ENCODE results near the gene IL1B. TPM values are rescaled to one million over a fixed set of nuclear protein-coding genes. Genes with fewer than 3 reads are reported as not detected.

IL1B gene
- total RNA-seq, 1 experiment from 2014 or later, result 4.3 TPM

GRCh38 chr2:112783187-112783714, 53.3 kb downstream of the IL1B start:
- Histone ChIP-seq H3K4me3 (no peak overlapping the region), H3K9me3 (replicated peaks) (0 out of 2 replicates have a peak, but pooled peaks cover 3% of the 10 kb centered on the region), H3K4me1 (replicated peaks) (peaks cover 33% of the 10 kb centered on the region), H3K27me3 (replicated peaks) (no peaks in the 10 kb centered on the region), H3K27ac (no peak overlapping the region), H3K36me3 (no peaks in the 10 kb centered on the region)
- DNase-seq (ENCODE audit: low read depth in 1 of 2, low spot score in 2 of 2), result no peak

- no peak overlapping the region for H3K4me3 ChIP-seq
- no peak overlapping the region for H3K27ac ChIP-seq
- no peak for DNase-seq (ENCODE audit: low read depth in 1 of 2, low spot score in 2 of 2)
- H3K9me3 ChIP-seq (replicated peaks), result 0 out of 2 replicates have a peak, but pooled peaks cover 3% of the 10 kb centered on the region
- H3K27me3 ChIP-seq (replicated peaks), result no peaks in the 10 kb centered on the region
- no peaks in the 10 kb centered on the region for H3K36me3 ChIP-seq
- H3K4me1 ChIP-seq (replicated peaks), result peaks cover 24% of the 10 kb centered on the region
These were observed 54.3 kb downstream of the IL1B start for GRCh38 chr2:112782234-112782799.

Other genes starting within 250 kb of the IL1B start
- gene SLC20A1, start 190.8 kb downstream of the IL1B start, total RNA-seq (2014; rRNA removed; shearing (Covaris generic)), result 47.4 and 48.3 TPM in 2 replicates
- not detected in 2 replicates for gene NT5DC4, start 115.8 kb downstream of the IL1B start, total RNA-seq (2014; rRNA removed; shearing (Covaris generic))
- gene CKAP2L, start 72.2 kb downstream of the IL1B start, total RNA-seq (2014; rRNA removed; shearing (Covaris generic)), result 25.1 and 33.4 TPM in 2 replicates
- gene IL1A, start 52.3 kb downstream of the IL1B start, total RNA-seq (2014; rRNA removed; shearing (Covaris generic)), result 0.16 and 1.5 TPM in 2 replicates
- not detected in 2 replicates for gene IL37, start 74.4 kb upstream of the IL1B start, total RNA-seq (2014; rRNA removed; shearing (Covaris generic))
- gene IL36G, start 141.2 kb upstream of the IL1B start, total RNA-seq (2014; rRNA removed; shearing (Covaris generic)), result not detected in 2 replicates
- gene IL36A, start 168.7 kb upstream of the IL1B start, total RNA-seq (2014; rRNA removed; shearing (Covaris generic)), result not detected in 2 replicates
- not detected in 2 replicates for gene IL36B, start 216.1 kb upstream of the IL1B start, total RNA-seq (2014; rRNA removed; shearing (Covaris generic))
- gene IL36RN, start 222.4 kb upstream of the IL1B start, total RNA-seq (2014; rRNA removed; shearing (Covaris generic)), result not detected in 2 replicates
- not detected in 2 replicates for gene IL1F10, start 231.2 kb upstream of the IL1B start, total RNA-seq (2014; rRNA removed; shearing (Covaris generic))

All from SJSA1 (cell line).